Stomach (tissue), 4 donors: ENCODE data around the gene NSF.

Experiments
- CTCF ChIP-seq, 7 experiments: fragments of 450-650 bp in 4 of 7; fragments of 200-600 bp in 3 of 7; sonication (generic) in 3 of 7; IDR thresholded peaks; one replicate each; pipeline ENCODE4 v1.5.1; 2016 to 2019; ENCODE audit warnings: antibody characterized with exemption in 7 of 7, control low read depth in 2 of 7, mild to moderate bottlenecking in 1 of 7
- EP300 ChIP-seq: sonication (generic); formaldehyde crosslinking; IDR thresholded peaks from one replicate; pipeline ENCODE4 v1.6.1; 2017; ENCODE audit warnings: antibody characterized with exemption
- POLR2A ChIP-seq, 4 donors: fragments of 450-650 bp; IDR thresholded peaks; one replicate each; pipeline ENCODE4 v1.6.1; 2016; ENCODE audit warnings: antibody characterized with exemption in 4 of 4, control low read depth in 2 of 4, mild to moderate bottlenecking in 1 of 4, moderate library complexity in 1 of 4
- POLR2AphosphoS5 ChIP-seq, 3 donors: sonication (generic); formaldehyde crosslinking; IDR thresholded peaks; one replicate each; pipeline ENCODE4 v1.6.1; 2016; ENCODE audit warnings: antibody characterized with exemption in 3 of 3

GRCh38 chr17:46730026-46730425 lies 139.6 kb downstream of the NSF start:
- TF ChIP-seq CTCF (IDR thresholded peaks at IDR 0.05) = no peak
- TF ChIP-seq POLR2AphosphoS5 (IDR thresholded peaks at IDR 0.05) = no peak
- no peak for TF ChIP-seq POLR2A (IDR thresholded peaks at IDR 0.05)
- TF ChIP-seq EP300 = no peak
